ENCODE data around the gene RNF5.

Gene RNF5

GRCh38 chr6:32175711-32176475 lies 2.3 kb upstream of the RNF5 start, which contains the start of gene AGPAT1:
Gene AGPAT1, minus strand, starts transcription at chr6:32176084. Its CDS starts 4,588 bp downstream, at chr6:32171496.
- H3K9ac ChIP-seq = peak within 1 kb of the TSS; percentile 68
- H3K79me2 ChIP-seq (ENCODE audit: insufficient read depth, low read depth) = no peaks in the 10 kb centered on the region
- no peaks in the 10 kb centered on the region for H3K27me3 ChIP-seq (ENCODE audit: insufficient read depth, low read depth)

GRCh38 chr6:32176476-32177182 lies 1.6 kb upstream of the RNF5 start:
- Histone ChIP-seq H3K79me2 (ENCODE audit: insufficient read depth, low read depth) (no peaks in the 10 kb centered on the region), H3K4me2 (peak overlapping the region; percentile 97), H2AFZ (ENCODE audit: low read depth) (peak overlapping the region; percentile 68; the same call in 1 of the 2 replicates), H3K4me1 (ENCODE audit: low read depth, poor library complexity, severe bottlenecking) (peaks cover 21% of the 10 kb centered on the region), H3K36me3 (ENCODE audit: insufficient read depth) (no peaks in the 10 kb centered on the region), H3K9ac (peak overlapping the region; percentile 67; the same call in 1 of the 2 replicates), H3K27me3 (ENCODE audit: insufficient read depth, low read depth) (no peaks in the 10 kb centered on the region), H3K27ac (peak overlapping the region; percentile 72), H4K20me1 (ENCODE audit: insufficient read depth) (no peaks in the 10 kb centered on the region), H3K4me3 (IDR thresholded peaks at IDR 0.05; ENCODE audit: insufficient read depth, low read depth, low read length) (peak overlapping the region; percentile 16)
- TF ChIP-seq CTCF (conservative IDR thresholded peaks at IDR 0.05; ENCODE audit: low read depth, low read length) = no peak

More at GRCh38 chr6:32175711-32176475, 2.3 kb upstream of the RNF5 start, which contains the start of gene AGPAT1:
- Histone ChIP-seq H3K4me2 (peak within 1 kb of the TSS; percentile 97), H2AFZ (ENCODE audit: low read depth) (peak within 1 kb of the TSS; percentile 75; the same call in 1 of the 2 replicates), H3K27ac (peak within 1 kb of the TSS; percentile 72; the same call in 1 of the 2 replicates), H3K4me1 (ENCODE audit: low read depth, poor library complexity, severe bottlenecking) (peaks cover 21% of the 10 kb centered on the region), H4K20me1 (ENCODE audit: insufficient read depth) (no peaks in the 10 kb centered on the region), H3K36me3 (ENCODE audit: insufficient read depth) (no peaks in the 10 kb centered on the region), H3K4me3 (IDR thresholded peaks at IDR 0.05; ENCODE audit: insufficient read depth, low read depth, low read length) (peak within 1 kb of the TSS; percentile 16)
- TF ChIP-seq CTCF (conservative IDR thresholded peaks at IDR 0.05; ENCODE audit: low read depth, low read length) = no peak

- peak overlapping the region; percentile 97 for H3K4me2 ChIP-seq
- peak overlapping the region; percentile 67 for H3K9ac ChIP-seq
- no peaks in the 10 kb centered on the region for H3K79me2 ChIP-seq (ENCODE audit: insufficient read depth, low read depth)
- peaks cover 21% of the 10 kb centered on the region for H3K4me1 ChIP-seq (ENCODE audit: low read depth, poor library complexity, severe bottlenecking)
- H2AFZ ChIP-seq (ENCODE audit: low read depth) = peak overlapping the region; percentile 68
- no peaks in the 10 kb centered on the region for H3K27me3 ChIP-seq (ENCODE audit: insufficient read depth, low read depth)
- H3K36me3 ChIP-seq (ENCODE audit: insufficient read depth) = no peaks in the 10 kb centered on the region
- peak overlapping the region; percentile 72 for H3K27ac ChIP-seq
- H3K4me3 ChIP-seq (IDR thresholded peaks at IDR 0.05; ENCODE audit: insufficient read depth, low read depth, low read length) = peak overlapping the region; percentile 16
- H4K20me1 ChIP-seq (ENCODE audit: insufficient read depth) = no peaks in the 10 kb centered on the region
- TF ChIP-seq CTCF (conservative IDR thresholded peaks at IDR 0.05; ENCODE audit: low read depth, low read length) = no peak
These were observed 920 bp upstream of the RNF5 start for GRCh38 chr6:32177183-32177787.
